ENCODE data around the gene ABI1.

DNA sequence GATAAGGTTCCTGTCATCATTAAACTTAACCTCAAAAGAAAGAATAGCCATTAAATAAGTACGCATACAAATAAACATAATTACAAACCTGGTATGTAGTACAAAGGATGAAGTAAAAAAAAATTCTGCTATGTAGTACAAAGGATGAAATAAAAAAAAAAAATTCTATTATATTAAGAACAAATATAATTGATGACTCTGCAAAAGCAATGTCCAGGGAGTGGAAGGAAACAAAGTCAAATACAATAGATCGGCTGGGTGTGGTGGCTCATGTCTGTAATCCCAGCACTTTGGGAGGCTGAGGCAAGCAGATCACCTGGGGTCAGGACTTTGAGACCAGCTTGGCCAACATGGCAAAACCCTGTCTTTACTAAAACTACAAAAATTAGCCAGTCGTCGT is 56.9 kb downstream of the ABI1 start:
- TF ChIP-seq, protein P1, sequence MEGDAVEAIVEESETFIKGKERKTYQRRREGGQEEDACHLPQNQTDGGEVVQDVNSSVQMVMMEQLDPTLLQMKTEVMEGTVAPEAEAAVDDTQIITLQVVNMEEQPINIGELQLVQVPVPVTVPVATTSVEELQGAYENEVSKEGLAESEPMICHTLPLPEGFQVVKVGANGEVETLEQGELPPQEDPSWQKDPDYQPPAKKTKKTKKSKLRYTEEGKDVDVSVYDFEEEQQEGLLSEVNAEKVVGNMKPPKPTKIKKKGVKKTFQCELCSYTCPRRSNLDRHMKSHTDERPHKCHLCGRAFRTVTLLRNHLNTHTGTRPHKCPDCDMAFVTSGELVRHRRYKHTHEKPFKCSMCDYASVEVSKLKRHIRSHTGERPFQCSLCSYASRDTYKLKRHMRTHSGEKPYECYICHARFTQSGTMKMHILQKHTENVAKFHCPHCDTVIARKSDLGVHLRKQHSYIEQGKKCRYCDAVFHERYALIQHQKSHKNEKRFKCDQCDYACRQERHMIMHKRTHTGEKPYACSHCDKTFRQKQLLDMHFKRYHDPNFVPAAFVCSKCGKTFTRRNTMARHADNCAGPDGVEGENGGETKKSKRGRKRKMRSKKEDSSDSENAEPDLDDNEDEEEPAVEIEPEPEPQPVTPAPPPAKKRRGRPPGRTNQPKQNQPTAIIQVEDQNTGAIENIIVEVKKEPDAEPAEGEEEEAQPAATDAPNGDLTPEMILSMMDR (conservative IDR thresholded peaks at IDR 0.05; ENCODE audit: low read depth, low read length), result no peak
- TF ChIP-seq EZH2 (IDR thresholded peaks at IDR 0.05; ENCODE audit: low read length, unreplicated experiment) (no peak), EZH2phosphoT487 (IDR thresholded peaks at IDR 0.05; ENCODE audit: borderline replicate concordance, low read length) (no peak)

All from PC-3 (cell line).